GM19324 (cell line): ENCODE results near the gene TYK2.
A peak's percentile ranks its signal among the peaks of the same experiment; 100 is the strongest.
"Not testable (repeated sequence)": the region's sequence is repeated elsewhere in the genome, so short reads cannot be mapped to it uniquely, and the experiment has no call there.

Source experiments
- ATAC-seq: cut with Tn5 transposase; IDR thresholded peaks from one replicate; pipeline ENCODE4 v1.9.1; 2021; ENCODE audit warnings: mild to moderate bottlenecking, moderate library complexity; ENCODE audit not compliant: unreplicated experiment, low FRiP score

Gene TYK2

DNA sequence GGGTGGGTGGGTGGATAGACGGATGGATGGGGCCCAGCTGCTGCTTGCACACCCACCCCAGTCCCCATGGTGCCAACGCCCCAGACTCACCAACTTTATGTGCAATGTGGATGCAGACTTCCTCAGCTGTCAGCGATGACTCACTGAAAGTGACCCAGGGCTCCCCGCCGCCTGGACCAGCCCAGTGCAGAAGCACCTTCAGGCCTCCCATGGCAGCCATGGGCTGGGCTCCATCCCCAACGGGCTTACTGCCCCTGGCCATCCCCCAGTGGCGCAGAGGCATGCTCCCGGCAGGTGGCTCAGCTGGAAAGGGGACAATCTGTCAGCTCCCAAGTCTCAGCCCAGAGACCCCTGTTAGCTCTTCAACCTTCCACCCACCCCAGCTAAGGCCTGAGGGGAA lies 2.2 kb downstream of the TYK2 start:
- ATAC-seq, result no peak

- not testable (repeated sequence) for ATAC-seq
These were observed 3.2 kb downstream of the TYK2 start for GRCh38 chr19:10377140-10377640.

DNA sequence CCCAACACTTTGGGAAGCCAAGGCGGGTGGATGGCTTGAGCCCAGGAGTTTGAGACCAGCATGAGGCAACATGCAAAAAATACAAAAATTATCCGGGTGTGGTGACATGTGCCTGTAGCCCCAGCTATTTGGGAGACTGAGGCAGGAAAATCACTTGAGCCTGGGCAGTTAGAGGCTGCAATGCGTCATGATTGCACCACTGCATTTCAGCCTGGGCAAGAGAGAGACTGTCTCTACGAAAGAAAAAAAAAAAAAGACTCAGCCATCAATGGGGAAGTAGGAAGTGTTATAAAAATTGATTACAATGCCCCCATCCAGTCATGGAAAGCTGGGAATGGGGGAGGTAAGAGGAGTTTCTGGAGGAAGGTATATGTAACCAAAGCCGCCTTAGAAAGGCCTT lies 5.4 kb downstream of the TYK2 start:
- ATAC-seq, result no peak

- no peak for ATAC-seq
These were observed 7.7 kb downstream of the TYK2 start for GRCh38 chr19:10372690-10373089.

DNA sequence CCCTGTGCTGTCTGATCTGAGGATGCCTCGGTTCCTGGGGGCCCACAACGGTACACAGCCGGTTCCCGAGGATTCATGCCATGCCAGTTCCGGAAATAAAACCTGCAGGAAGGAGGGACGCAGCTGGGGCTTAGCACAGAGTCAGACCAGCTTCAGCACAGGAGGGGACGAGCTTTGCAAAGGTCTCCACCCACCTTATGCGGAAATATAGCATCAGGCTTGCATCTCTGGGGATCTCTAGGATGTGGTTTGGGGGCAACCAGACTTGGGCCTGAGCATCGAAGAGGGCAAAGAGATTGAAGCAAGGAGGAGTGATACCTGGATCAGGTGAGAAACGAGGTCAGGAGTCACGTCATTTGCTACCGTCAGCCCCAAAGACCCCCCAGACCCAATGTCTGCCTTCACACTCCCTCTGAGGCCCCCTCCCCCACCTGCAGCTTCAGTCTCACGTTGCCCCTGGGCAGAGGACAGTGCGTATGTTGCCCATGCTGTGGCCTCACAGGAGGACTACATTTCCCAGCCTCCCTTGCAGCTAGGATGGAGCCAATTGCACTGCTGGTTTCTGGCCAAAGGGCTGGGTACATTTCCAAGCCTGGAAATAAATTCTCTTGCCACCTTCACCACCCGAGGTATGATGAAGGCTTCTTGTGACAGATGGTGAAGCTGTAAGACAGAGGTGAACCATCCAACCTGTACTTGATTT lies 12.1 kb downstream of the TYK2 start:
- no peak for ATAC-seq

GRCh38 chr19:10366950-10367512 lies 13.3 kb downstream of the TYK2 start:
- not testable (repeated sequence) for ATAC-seq

GRCh38 chr19:10365518-10365917 lies 14.9 kb downstream of the TYK2 start:
- no peak for ATAC-seq

GRCh38 chr19:10364644-10365043 lies 15.7 kb downstream of the TYK2 start:
- ATAC-seq, result no peak

DNA sequence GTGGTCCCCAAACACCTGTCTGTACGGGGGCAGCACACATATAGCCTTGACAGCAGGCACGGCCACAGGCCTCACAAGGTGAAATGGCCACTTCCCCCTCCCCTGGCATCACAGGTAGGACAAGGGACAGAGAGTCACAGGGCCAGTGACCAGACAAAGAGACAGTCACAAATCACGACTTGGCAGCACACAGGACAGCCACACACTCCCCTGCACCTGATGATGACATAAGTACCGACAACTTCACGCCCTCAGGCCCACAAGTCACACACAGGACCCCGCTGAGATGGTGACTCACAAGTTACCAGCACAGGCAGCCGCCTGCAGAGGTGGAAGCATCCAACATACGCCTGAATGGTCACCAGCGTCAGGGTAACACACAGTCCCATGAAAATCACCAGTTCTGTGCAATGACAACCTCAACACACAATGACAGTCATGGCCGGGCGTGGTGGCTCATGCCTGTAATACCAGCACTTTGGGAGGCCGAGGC lies 16.5 kb downstream of the TYK2 start:
- ATAC-seq, result no peak

DNA sequence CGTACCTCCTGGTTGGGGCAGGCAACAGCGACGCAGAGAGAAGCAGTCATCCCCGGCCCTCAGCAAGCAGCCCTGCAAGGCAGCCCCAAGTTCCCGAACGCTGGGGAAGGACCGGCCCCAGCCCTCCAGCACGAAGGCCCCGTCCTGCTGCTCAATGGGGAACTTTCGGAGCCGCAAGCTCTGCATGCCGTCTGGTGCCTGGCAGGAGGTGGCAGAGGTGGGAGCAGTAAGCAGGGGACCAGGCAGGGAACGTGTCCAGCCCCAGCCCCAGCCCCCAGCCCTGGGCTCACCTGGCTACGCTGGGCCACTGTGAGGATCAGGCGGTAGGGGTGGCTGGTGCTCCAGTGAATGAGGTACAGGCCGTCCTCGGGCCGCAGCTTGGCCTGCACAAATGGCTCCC lies 18.1 kb downstream of the TYK2 start:
- ATAC-seq, result no peak

GRCh38 chr19:10361569-10362011 lies 18.8 kb downstream of the TYK2 start:
- ATAC-seq, result no peak

- no peak for ATAC-seq
These were observed 23.9 kb downstream of the TYK2 start for GRCh38 chr19:10356431-10356830.

DNA sequence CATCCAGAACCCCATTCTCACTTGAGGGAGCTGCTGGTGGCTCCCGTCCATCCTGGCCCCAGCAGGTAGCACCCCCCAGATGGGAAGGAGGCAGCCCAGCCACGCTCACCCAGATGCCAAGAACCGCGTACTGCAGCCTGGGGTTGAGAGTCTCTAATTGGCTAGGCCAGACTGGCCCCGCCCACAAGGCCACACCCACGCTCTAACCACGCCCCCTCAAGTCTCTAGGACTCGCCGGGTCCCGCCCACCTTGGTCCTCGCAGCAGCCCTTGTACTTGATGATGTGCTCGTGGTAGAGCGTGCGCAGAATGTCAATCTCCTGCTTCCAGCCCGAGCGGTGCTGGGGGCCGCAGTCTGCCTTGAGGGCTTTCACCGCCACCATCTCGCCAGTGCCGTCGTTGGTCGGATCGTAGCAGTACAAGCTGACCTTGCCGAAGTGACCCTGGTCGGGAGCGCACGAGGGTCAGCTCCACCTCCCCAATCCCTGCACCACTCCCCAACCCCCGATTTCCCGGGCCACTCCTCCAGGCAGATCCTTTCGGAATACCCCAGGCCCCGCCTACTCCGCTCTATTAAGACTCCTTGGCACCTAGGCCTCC lies 26.5 kb downstream of the TYK2 start:
- ATAC-seq, result no peak

DNA sequence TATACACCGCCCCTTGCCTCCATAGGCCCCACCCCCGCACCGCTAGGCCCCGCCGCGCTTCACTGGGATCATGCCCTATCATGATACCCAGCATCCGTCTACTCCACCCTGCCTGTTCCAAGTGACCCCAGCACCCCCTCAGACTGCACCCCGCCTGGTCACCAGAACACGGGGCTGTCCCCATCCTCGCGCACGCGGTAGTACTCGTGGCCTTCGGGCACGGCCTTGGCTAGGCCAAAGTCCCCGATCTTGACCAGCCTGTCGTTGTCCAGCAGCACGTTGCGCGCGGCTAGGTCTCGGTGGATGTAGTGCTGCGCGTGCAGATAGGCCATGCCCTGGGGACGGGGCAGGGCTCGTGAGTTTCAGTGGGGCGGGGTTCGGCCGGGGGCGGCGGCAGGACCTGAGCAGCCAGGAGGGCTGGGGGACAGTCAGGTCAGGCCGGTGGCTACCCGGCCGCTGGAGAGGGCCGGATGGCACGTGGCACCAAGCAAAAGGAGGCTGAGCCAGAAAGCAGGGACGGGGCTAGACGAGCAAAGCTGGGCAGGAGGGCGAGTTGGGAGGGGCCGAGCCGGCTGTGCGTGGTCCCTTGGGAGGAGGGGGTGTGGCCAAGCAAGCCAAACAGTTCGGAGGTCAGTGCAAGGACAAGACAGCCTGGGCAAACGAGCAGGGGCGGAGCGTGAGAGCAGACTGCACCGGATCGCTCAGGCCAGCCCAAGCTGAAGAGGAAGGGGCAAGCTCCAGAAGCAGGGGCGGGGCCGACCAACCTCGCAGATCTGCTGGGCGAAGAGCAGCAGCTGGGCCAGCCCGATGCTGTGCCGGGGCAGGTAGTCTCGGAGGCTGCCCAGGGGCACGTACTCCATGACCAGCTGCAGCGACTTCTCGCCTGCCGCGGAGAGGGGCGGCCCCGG lies 27.4 kb downstream of the TYK2 start:
- no peak for ATAC-seq

DNA sequence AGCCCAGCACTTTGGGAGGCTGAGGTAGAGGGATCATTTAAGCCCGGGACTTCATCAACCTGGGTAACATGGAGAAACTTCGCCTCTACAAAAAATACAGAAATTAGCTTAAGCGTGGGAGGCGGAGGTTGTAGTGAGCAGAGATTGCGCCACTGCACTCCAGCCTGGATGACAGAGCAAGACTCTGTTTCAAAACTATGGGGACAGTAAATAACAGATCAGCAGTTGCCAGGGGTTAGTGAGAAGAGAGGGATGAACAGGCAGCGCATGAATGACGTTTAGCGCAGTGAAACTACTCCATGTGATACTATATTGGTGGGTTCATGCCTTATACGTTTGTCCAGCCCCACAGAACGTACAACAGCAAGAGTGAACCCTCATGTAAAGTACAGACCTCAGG lies 33.9 kb downstream of the TYK2 start:
- ATAC-seq, result no peak

DNA sequence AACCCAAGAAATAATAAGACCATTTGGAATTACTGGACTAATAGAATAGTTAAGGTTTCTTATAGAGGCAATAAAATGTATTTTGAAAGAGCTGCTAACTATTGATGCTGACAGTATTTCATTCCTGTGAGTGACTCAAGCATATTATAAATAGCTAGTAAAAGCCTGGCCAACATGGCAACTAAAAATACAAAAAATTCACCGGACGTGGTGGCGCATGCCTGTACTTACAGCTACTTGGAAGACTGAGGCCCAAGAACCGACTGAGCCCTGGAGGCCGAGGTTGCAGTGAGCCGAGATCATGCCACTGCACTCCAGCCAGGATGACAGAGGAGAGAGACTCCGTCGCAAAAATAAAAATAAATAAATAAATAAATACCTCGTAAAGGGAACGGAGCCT lies 35.6 kb downstream of the TYK2 start:
- ATAC-seq, result no peak

DNA sequence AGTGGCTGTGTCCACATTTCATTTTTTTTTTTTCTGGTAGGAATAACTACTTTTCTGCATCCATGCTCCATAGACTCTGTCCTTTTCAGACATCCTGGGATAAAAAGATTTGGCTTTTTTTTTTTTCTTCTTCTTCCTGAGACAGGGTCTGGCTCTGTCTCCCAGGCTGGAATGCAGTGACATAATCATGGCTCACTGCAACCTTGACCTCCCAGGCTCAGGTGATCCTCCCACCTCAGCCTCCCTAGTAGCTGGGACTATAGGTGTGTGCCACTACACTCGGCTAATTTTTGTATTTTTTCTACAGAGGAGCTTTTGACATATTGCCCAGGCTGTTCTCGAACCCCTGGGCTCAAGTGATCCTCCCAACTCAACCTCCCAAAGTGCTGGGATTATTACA lies 36.9 kb downstream of the TYK2 start:
- ATAC-seq, result no peak

GRCh38 chr19:10339977-10340376 lies 40.4 kb downstream of the TYK2 start:
- ATAC-seq, result no peak

DNA sequence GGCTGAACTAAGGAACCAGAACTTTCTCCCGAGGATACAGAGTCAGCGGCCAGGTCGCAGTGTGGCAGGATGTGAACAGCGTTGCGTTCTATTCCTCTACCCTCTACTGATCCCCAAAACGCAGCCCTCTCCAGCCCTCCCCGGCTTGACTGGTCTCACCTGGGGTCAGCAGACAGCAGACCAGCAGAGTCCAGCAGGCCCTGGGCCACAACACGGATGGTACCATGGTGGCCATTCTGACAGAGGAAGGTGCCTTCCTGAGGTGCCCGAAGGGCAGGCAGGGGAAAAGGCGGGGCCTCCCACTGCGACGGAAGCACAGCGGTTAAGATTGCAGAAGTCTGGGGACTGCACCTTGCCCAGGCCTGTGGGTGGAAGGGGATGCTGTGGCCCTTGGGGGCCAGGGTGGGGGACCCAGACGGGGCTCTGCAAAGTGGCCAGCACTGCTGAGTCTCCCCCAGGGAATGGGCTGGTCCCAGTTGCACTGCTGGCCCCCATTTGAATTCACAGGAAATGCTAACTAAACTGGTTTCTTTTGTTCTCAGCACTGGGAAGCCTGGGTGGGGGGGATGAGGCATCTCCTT lies 40.9 kb downstream of the TYK2 start, which contains the start of gene ICAM3:
Gene ICAM3 (minus strand): TSS at position 245 of the 581 bp plus-strand sequence. CDS start 10 bp downstream, at position 235.
- ATAC-seq, result peak; percentile 64

GRCh38 chr19:10338940-10339339 lies 41.4 kb downstream of the TYK2 start:
- ATAC-seq, result no peak
